CD4-positive, alpha-beta T cell treated with Interleukin-17A for 4 hours (primary cell): ENCODE data around the gene CTSF.
A peak's percentile ranks its signal among the peaks of the same experiment; 100 is the strongest.
"Not testable (repeated sequence)": the region's sequence is repeated elsewhere in the genome, so short reads cannot be mapped to it uniquely, and the experiment has no call there.

Source experiments
- DNase-seq: peaks from one replicate; pipeline ENCODE4 v3.0.0-alpha.2; 2020; ENCODE audit warnings: mixed read lengths

The CTSF gene

GRCh38 chr11:66568124-66568916 is at the start of gene CTSF:
Gene CTSF, minus strand, starts transcription at chr11:66568606. Its CDS starts 120 bp downstream, at chr11:66568486.
- DNase-seq, result peak; percentile 82

DNA sequence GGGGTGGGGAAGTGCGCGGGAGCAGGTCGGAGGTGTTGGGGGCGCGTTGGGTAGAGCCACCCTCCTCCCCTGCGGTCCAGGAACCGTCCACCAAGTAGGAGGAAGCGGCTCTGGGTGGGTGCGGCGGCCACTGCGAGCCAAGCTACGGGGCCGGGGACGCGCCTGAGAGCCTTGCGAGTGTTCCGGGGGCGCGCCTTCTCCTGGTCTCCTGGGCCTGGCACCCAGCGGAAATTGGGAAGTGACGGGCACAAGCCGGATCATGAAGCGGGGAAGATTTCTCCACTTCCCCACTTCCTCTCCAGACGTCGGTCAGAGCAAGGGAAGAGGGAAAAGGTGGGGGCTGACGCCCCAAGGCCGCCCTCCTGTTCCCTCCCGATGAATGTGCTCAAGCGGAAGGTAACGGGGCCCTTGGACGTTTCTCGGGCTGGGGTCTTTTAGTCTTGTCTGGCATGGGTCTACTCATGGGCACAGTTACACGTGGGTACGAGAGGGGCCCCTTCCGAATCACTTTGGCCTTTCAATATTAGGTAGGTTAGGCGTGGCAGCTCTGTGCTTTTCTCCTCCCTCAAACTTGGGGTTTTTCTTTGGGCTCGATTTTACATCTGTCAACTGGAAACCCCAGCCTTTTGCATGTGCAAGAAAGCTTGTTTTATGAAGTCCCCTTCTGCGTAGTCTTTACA is 48.9 kb upstream of the CTSF start:
- DNase-seq, result no peak

- peak; percentile 98 for DNase-seq
Measured at GRCh38 chr11:66616379-66617154, 48.2 kb upstream of the CTSF start, which contains the start of gene RBM14. Gene RBM14, plus strand, starts transcription at chr11:66616630. Its CDS starts 91 bp downstream, at chr11:66616721.

GRCh38 chr11:66614073-66614472 is 45.7 kb upstream of the CTSF start:
- DNase-seq, result no peak

GRCh38 chr11:66612458-66612857 is 44.1 kb upstream of the CTSF start:
- no peak for DNase-seq

- no peak for DNase-seq
Measured at GRCh38 chr11:66609721-66610617, 41.6 kb upstream of the CTSF start.

GRCh38 chr11:66607126-66607834 is 38.9 kb upstream of the CTSF start:
- DNase-seq, result no peak

DNA sequence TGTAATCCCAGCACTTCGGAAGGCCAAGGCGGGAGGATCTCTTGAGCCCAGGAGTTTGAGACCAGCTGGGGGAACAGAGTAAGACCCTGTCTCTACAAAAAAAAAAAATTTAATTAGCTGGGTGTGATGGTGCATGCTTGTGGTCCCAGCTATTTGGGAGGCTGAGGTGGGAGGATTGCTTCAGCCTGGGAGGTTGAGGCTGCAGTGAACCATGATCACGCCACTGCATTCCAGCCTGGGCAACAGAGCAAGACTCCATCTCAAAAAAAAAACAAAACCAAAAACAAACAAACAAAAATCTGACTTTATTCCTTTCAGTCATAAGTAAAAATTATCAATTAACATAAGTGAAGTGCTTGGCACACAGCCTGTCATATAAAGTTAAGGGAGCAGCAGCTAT is 38.2 kb upstream of the CTSF start:
- DNase-seq, result not testable (repeated sequence)

DNA sequence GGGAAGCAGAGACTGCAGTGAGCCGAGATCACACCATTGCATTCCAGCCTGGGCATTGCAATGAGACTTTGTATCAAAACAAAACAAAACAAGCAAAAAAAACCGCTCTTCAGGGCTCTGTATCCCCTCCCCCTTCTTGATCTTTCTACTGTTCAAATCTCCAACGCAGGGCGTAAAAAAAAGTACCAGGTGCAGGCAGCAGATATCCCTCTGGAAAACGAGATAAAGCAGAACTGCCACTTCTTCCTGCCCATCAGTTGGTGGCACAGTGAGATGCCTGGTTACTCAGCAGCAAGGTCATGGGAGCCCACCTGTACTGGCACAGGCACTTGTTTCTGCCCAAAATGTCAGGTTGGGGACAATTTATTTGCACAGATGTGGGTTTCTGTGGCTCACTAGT is 35.7 kb upstream of the CTSF start:
- no peak for DNase-seq

DNA sequence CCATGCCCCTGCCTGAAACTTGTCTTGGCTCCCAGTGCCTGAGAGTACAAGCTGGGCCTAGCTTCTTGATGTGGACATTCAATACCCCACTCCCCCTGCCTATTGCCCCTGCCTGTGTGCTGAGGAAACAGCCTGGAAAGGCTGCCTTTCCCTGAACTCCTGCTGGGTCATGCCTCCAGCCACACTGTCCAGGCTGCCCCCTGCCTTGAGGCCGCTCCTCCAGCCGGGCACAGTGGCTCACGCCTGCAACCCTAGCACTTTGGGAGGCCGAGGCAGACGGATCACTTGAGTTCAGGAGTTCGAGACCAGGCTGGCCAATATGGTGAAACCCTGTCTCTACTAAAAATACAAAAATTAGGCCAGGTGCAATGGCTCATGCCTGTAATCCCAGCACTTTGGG is 34.7 kb upstream of the CTSF start:
- DNase-seq, result no peak

DNA sequence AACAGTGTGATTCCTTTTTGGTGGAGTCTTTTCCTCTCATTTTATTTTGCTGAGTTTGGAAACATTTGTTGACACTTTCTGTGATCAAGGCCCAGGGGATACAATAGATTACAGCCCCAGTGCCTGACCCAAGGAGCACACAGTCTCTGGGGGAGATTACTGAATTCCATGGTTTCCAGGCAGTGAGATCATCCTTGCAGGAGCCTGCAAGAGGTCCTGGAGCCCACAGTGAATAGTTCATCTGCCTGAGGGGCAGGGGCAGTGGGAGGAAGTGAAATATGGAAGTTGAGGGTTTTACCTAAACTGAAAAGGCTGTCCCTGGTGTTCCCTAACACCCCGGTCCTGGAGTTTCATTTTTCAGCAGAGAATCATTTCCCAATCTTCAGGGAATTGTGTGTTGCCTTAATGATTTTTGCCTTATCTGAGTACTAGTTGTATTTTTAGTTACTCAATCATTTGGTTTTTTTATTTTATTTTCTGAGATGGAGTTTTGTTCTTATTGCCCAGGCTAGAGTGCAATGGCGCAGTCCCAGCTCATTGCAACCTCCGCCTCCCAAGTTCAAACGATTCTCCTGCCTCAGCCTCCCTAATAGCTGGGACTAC is 32.3 kb upstream of the CTSF start:
- no peak for DNase-seq

DNA sequence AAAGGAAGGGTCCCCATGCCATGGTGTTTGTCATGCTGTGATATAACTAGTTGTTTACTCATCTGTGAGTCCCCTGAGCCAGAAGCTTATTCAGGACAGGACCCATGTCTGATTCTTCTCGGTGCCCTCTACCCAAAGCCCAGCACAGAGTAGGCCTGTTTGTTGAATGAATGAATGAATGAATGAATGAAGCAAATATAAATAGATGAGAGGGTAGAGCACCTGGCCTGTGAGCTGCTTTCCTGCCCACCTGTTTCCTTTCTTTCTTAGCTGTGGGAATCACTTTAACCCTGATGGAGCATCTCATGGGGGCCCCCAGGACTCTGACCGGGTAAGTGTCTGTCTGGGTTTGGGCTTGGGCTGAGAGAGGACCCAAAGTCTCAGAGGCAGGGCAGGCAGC is 31.8 kb upstream of the CTSF start:
- no peak for DNase-seq

DNA sequence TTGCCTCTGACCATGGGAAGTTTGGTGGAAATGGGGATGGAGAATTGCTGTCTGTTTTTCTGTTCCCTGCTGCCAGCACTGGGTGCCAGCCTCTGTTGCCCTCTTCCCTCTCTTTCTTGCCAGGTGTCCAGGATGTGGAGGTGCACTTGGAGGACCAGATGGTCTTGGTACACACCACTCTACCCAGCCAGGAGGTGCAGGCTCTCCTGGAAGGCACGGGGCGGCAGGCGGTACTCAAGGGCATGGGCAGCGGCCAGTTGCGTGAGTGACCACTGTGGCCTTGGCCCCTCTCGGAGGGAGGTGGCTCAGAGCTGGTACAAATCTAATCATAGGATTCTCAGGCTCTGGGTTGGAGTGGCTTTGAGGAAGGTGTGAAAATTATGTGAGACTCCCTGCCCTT is 30.6 kb upstream of the CTSF start:
- no peak for DNase-seq

- no peak for DNase-seq
Measured at GRCh38 chr11:66595245-66595904, 27.0 kb upstream of the CTSF start.

GRCh38 chr11:66593650-66594049 is 25.2 kb upstream of the CTSF start:
- DNase-seq, result no peak

- peak; percentile 21 for DNase-seq
Measured at GRCh38 chr11:66593303-66593635, 24.9 kb upstream of the CTSF start.

DNA sequence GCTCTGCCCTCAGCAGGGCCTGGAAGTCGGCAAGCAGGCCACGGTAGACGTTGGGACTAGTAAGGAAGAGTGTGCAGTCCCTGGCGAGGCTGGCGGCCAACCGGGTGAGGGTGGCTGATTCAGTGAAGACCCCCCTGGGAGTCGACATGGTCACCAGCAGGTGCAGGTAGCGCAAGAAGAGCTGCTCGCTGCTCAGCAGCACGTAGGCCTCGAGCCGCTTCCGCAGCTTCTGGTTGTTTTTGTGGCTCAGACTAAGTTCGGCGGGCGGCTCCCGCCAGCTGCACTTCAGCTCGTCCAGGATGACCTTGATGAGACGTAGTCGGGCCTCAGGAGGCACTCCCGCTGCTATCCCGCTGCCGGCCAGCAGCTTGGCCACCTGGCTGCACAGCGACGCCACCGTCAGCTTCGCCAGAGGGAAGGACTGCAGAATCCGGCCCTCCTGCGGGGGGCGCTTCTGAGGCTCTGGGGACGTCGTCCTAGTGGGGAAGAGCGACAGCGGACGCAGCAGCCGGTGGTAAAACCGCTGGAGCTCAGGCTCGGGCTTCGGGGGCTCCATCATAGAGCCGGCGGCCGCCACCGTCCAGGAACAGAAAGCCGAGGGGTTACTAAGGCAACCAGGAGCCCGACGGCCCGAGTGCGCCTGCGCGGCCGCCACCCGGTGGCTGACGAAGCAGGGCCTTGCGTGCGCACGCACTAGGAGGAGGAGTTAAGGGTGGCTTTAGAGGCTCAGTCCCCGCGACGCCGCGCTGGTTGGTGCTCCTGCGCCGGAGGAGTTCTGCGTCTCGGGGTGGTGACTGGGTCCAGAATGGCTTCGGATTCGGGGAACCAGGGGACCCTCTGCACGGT is 24.3 kb upstream of the CTSF start, which contains the start of the genes CCDC87 and CCS:
TSS of gene CCDC87 (minus strand) at position 607 of the 846 bp plus-strand sequence. CDS start at position 559, 48 bp downstream.
TSS of gene CCS (plus strand) at position 729 of the 846 bp plus-strand sequence. CDS start at position 806, 77 bp downstream.
- DNase-seq, result peak; percentile 100

DNA sequence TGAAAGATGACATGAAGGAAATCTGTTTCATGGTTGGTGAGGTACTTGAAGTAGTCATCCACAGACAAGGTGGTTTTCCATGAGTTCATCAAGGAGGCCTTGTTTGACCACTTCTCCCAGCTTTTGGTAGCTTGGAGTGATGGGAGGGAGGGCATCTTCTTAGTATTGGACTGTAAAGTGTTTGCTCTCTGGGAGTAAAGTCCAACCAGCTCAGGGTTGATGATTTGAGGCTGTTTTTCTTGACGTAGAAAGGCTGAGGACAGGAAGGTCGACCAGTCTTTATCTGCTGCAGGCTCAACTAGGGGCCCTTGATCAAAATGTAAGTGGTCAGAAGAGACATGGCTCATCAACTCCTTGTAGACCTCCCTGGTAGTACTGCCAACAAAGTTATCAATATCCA is 22.8 kb upstream of the CTSF start:
- no peak for DNase-seq

DNA sequence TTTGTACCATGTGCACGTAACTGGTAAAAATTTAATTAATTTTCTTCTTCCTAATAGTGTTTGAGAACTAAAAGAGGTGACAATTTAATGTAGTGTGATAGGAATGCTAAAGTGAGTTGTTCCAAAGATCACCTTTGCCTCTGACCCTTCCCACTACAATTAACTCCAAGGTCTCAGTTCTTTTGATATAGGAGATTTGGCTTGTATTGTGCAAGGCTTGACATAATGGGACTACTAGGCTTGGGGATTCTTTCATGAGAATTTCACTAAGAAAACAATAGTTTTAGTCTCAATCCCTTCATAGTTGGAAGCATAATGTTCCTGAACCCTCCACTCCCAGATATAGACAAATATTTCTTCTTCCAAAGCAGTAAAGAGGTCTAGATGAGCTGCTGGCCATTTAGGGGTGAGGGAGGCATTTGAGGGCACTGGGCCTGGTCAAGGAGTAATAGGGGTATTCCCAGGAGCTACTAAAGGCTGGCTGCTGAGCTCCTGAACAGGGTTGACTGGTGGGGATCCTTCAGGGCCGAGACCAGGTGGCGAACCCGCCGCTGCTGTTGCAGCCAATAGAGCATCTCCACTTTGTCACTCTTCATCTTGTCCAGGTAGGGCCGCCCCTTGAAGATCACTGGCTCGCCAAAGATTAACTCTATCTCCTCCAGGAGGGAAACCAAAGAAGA is 21.7 kb upstream of the CTSF start:
- DNase-seq, result no peak
